GM12872 (cell line): Measurements from ENCODE around the gene COL5A3.

Experiments
- TF ChIP-seq, protein P1 (sequence below): IDR thresholded peaks from 3 replicates; pipeline ENCODE4 v1.5.1; 2011; ENCODE audit warnings: low read depth, mild to moderate bottlenecking, low read length, moderate library complexity; ENCODE audit not compliant: insufficient read depth

The COL5A3 gene

DNA sequence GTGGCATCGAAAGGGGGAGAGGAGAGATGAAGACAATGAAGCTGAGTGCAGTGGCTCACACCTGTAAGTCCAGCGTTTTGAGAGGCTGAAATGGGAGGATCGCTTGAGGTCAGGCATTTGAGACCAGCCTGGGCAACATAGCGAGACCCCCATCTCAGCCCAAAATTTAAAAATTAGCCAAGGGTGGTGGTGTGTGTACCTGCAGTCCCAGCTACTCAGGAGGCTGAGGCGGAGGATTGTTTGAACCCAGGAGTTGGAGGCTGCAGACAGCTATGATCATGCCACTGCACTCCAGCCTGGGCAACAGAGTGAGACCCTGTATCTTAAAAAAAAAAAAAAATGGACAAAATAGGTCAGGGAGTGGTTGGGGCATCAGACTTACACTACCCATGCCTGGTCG lies 10.5 kb upstream of the COL5A3 start:
- TF ChIP-seq, protein P1, sequence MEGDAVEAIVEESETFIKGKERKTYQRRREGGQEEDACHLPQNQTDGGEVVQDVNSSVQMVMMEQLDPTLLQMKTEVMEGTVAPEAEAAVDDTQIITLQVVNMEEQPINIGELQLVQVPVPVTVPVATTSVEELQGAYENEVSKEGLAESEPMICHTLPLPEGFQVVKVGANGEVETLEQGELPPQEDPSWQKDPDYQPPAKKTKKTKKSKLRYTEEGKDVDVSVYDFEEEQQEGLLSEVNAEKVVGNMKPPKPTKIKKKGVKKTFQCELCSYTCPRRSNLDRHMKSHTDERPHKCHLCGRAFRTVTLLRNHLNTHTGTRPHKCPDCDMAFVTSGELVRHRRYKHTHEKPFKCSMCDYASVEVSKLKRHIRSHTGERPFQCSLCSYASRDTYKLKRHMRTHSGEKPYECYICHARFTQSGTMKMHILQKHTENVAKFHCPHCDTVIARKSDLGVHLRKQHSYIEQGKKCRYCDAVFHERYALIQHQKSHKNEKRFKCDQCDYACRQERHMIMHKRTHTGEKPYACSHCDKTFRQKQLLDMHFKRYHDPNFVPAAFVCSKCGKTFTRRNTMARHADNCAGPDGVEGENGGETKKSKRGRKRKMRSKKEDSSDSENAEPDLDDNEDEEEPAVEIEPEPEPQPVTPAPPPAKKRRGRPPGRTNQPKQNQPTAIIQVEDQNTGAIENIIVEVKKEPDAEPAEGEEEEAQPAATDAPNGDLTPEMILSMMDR, result no peak

DNA sequence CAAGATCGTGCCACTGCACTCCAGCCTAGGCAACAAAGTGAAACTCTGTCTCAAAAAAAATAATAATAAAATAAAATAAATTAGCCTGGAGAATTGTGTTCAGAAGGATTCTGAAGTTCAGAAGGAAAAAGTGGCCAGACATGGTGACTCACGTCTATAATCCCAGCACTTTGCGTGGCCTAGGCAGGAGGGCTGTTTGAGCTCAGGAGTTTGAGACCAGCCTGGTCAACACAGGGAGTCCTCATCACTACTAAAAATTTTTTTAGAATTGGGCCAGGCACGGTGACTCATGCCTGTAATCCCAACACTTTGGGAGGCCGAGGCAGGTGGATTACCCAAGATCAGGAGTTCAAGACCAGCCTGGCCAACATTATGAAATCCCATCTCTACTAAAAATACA lies 8.9 kb upstream of the COL5A3 start:
- TF ChIP-seq, protein P1, result no peak

DNA sequence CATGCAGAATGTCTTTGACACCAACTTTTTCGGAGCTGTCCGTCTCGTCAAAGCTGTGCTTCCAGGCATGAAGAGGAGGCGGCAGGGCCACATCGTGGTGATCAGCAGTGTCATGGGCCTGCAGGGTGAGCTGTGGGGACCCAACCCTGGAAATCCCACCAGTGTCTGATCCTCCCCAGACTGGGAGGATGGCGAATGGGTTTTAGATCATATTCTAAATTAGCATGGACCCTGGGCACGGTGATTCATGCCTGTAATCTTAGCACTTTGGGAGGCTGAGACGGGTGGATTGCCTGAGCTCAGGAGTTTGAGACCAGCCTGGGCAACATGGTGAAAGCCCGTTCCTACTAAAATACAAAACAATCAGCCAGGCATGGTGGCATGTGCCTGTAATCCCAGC lies 8.5 kb upstream of the COL5A3 start:
- TF ChIP-seq, protein P1, result no peak

DNA sequence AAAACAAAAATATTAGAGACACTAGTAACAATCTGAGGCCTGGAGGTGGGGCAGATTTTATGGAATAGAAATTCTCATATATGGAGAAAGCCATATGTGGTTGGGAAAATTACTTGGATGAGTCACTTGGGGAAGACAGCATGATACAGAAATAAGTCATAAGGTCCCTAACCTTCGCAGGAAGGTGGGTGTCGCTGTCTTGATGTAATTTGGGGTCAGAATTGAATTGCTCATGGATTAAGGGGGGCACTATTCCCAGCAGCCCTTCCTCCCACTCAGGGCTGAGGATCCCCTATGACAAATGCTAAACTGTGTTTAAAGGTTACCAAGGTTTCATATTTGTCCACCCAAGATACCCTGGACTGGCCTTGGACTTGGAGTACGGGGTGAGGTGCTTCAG lies 8.0 kb upstream of the COL5A3 start:
- TF ChIP-seq, protein P1, result no peak

DNA sequence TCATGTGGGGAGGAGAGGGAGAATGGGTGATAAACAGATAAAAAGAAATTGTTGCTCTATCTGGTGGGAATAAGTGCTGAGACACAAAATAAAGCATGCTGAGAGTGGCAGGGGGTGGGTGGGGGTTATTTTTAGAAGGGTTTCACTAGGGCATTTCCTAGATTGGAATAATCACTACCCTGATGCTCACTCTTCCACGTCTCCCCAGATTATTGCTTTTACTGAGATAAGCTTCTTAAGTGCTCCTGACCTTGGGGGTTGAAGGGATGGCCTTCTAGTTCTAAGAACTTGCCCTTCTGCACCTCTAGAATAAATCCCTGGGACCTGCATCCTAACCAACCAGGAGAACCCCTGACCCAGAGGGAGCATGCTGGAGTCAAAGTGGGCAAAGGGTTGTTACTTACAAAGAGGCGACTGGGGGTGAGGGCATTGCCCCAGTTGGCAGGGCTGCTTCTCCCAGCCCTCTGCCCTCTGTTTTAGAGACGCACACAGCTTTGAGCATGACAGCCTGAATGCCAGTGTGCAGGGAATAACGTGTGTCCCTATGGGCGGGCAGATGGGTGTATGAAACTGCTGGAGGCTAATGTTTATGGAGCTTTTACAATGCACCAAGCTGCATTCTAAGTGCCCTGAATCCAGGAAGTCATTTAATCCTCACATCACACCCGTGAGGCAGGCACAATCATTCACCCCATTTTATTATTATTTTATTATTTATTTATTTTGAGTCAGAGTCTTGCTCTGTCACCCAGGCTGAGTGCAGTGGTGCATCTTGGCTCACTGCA lies 3.7 kb upstream of the COL5A3 start:
- TF ChIP-seq, protein P1, result no peak

DNA sequence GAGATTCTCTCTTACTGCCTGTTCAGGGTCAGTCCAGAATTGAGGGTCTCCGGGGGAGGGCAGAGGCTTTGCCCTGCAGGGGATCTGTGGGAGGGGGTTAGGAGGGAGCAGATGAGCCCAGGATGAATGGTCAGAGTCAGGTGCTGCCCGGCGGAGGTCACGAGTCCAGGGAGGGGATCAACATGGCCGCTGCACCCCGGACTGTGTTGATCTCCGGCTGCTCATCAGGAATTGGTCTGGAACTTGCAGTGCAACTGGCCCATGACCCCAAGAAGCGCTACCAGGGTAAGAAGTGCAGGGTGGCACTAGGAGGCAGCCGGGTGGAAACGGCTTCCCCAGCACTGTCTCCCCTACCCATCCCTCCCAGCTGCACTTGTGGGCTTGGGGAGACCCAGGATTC lies 3.0 kb upstream of the COL5A3 start, which contains the start of gene RDH8:
Gene RDH8, plus strand, starts transcription at position 168 of the 400 bp plus-strand sequence. Its CDS starts 15 bp downstream, at position 183.
- TF ChIP-seq, protein P1, result no peak

DNA sequence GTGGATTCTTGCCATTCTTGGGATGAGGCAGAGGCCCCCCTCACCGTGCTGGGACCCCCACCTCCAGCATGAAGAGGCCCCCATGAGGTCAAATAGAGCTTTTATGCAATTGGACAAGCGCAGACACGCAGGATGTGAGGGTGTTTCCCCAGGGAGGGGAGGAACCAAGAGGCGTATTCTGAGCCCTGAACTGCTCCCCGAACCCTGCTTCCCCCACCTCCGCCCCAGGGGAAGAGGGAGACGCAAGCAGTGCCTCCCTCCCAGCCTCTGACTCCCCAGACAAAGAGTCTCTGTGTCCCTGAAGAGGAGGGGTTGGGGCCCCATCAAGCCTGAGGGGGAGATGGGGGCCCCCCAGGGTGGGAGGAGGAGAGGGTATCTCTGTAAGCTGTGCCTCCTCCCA lies 1.7 kb upstream of the COL5A3 start:
- TF ChIP-seq, protein P1, result no peak
